ENCODE data around the gene CNGA1. TPM values are rescaled to one million over a fixed set of nuclear protein-coding genes. Genes with fewer than 3 reads are reported as not detected.

Gene CNGA1
- total and polyA plus RNA-seq, 7 donors = 0.15 to 1.1 (median 0.62) TPM

GRCh38 chr4:48030470-48030869 is 14.0 kb upstream of the CNGA1 start:
- DNase-seq (no peak), ATAC-seq (no peak)
- no peak for TF ChIP-seq CTCF (IDR thresholded peaks at IDR 0.05)
- peaks cover 14% of the 10 kb centered on the region for H3K4me1 ChIP-seq
- no peaks in the 10 kb centered on the region for H3K36me3 ChIP-seq (ENCODE audit: insufficient read depth in 1 of 2, low read depth in 1 of 2)
- H3K4me3 ChIP-seq = no peak overlapping the region
- intact Hi-C loops (cut with DNase I) = no loop called here
- 37 to 40% (median 38%) methylated on average over 3 of the region's 3 CpGs for WGBS, 3 donors
- no peaks in the 10 kb centered on the region for H3K9me3 ChIP-seq
- no peak overlapping the region for H3K27ac ChIP-seq
- no peaks in the 10 kb centered on the region for H3K27me3 ChIP-seq (ENCODE audit: insufficient read depth in 3 of 3, low read length in 2 of 3)

- Histone ChIP-seq H3K36me3 (ENCODE audit: insufficient read depth in 1 of 2, low read depth in 1 of 2) (no peaks in the 10 kb centered on the region), H3K4me1 (peaks cover 14% of the 10 kb centered on the region), H3K4me3 (no peak overlapping the region), H3K9me3 (no peaks in the 10 kb centered on the region), H3K27ac (no peak overlapping the region), H3K27me3 (ENCODE audit: insufficient read depth in 3 of 3, low read length in 2 of 3) (no peaks in the 10 kb centered on the region)
- ATAC-seq (no peak), DNase-seq (no peak)
- 28 to 48% (median 40%) methylated on average over 2 of the region's 2 CpGs for WGBS, 3 donors
- intact Hi-C loops (cut with DNase I) = no loop called here
- no peak for TF ChIP-seq CTCF (IDR thresholded peaks at IDR 0.05)
Observed at GRCh38 chr4:48028696-48029095, 12.2 kb upstream of the CNGA1 start.

- Histone ChIP-seq H3K27ac (no peak overlapping the region), H3K9me3 (no peaks in the 10 kb centered on the region), H3K4me3 (no peak overlapping the region), H3K4me1 (peaks cover 12% of the 10 kb centered on the region), H3K36me3 (ENCODE audit: insufficient read depth in 1 of 2, low read depth in 1 of 2) (no peaks in the 10 kb centered on the region), H3K27me3 (ENCODE audit: insufficient read depth in 3 of 3, low read length in 2 of 3) (no peaks in the 10 kb centered on the region)
- ATAC-seq (no peak), DNase-seq (no peak)
- intact Hi-C loops (cut with DNase I) = no loop called here
- no peak for TF ChIP-seq CTCF (IDR thresholded peaks at IDR 0.05)
Observed at GRCh38 chr4:48027653-48028052, 11.2 kb upstream of the CNGA1 start.

GRCh38 chr4:48025005-48025404 is 8.5 kb upstream of the CNGA1 start:
- no peak for DNase-seq
- Histone ChIP-seq H3K4me3 (no peak overlapping the region), H3K4me1 (peaks cover 4% of the 10 kb centered on the region), H3K36me3 (ENCODE audit: insufficient read depth in 1 of 2, low read depth in 1 of 2) (no peaks in the 10 kb centered on the region), H3K9me3 (no peaks in the 10 kb centered on the region), H3K27ac (no peak overlapping the region), H3K27me3 (ENCODE audit: insufficient read depth in 3 of 3, low read length in 2 of 3) (no peaks in the 10 kb centered on the region)
- intact Hi-C loops (cut with DNase I) = no loop called here
- WGBS, 3 donors = 12 to 20% (median 13%) methylated on average over 2 of the region's 2 CpGs
- TF ChIP-seq CTCF (IDR thresholded peaks at IDR 0.05) = no peak
- ATAC-seq = no peak

GRCh38 chr4:48024522-48024921 is 8.0 kb upstream of the CNGA1 start:
- Histone ChIP-seq H3K27ac (no peak overlapping the region), H3K36me3 (ENCODE audit: insufficient read depth in 1 of 2, low read depth in 1 of 2) (no peaks in the 10 kb centered on the region), H3K4me1 (peaks cover 4% of the 10 kb centered on the region), H3K9me3 (no peaks in the 10 kb centered on the region), H3K27me3 (ENCODE audit: insufficient read depth in 3 of 3, low read length in 2 of 3) (no peaks in the 10 kb centered on the region), H3K4me3 (no peak overlapping the region)
- intact Hi-C loops (cut with DNase I) = no loop called here
- DNase-seq (no peak), ATAC-seq (no peak)
- WGBS, 3 donors = 65 to 76% (median 69%) methylated on average over 4 of the region's 4 CpGs
- TF ChIP-seq CTCF (IDR thresholded peaks at IDR 0.05) = no peak

All from psoas muscle (tissue), 8 donors.